ENCODE measurements around the gene RLF. TPM values are rescaled to one million over a fixed set of nuclear protein-coding genes. Genes with fewer than 3 reads are reported as not detected.
A peak's percentile ranks its signal among the peaks of the same experiment; 100 is the strongest.

RLF gene
- total RNA-seq, 1 donor from 2014 or later: 16.9 TPM

- no peak for TF ChIP-seq POLR2AphosphoS5 (IDR thresholded peaks at IDR 0.05; ENCODE audit: insufficient read depth in 1 of 2, low read depth in 1 of 2)
- TF ChIP-seq POLR2A (IDR thresholded peaks at IDR 0.05): no peak
- no peak for TF ChIP-seq CTCF (IDR thresholded peaks at IDR 0.05)
Observed at GRCh38 chr1:40251456-40251855, 90.3 kb downstream of the RLF start.

GRCh38 chr1:40252601-40253000 lies 91.4 kb downstream of the RLF start:
- intact Hi-C loops (cut with DNase I): no loop called here

More at GRCh38 chr1:40251456-40251855, 90.3 kb downstream of the RLF start:
- DNase-seq (ENCODE audit: extremely low spot score in 2 of 2): no peak
- no peaks in the 10 kb centered on the region for H3K36me3 ChIP-seq
- intact Hi-C loops (cut with DNase I): no loop called here
- H3K27ac ChIP-seq: no peak overlapping the region
- peaks cover 7% of the 10 kb centered on the region for H3K4me1 ChIP-seq
- no peaks in the 10 kb centered on the region for H3K27me3 ChIP-seq
- no peaks in the 10 kb centered on the region for H3K9me3 ChIP-seq
- H3K4me3 ChIP-seq: no peak overlapping the region

GRCh38 chr1:40255231-40255630 lies 94.0 kb downstream of the RLF start:
- TF ChIP-seq POLR2A (IDR thresholded peaks at IDR 0.05) (no peak), CTCF (IDR thresholded peaks at IDR 0.05) (no peak), POLR2AphosphoS5 (IDR thresholded peaks at IDR 0.05; ENCODE audit: insufficient read depth in 1 of 2, low read depth in 1 of 2) (no peak)
- H3K9me3 ChIP-seq: no peaks in the 10 kb centered on the region
- intact Hi-C loops (cut with DNase I): no loop called here
- H3K27ac ChIP-seq: no peak overlapping the region
- DNase-seq (ENCODE audit: extremely low spot score in 2 of 2): no peak
- no peaks in the 10 kb centered on the region for H3K36me3 ChIP-seq
- no peak overlapping the region for H3K4me3 ChIP-seq
- peaks cover 32% of the 10 kb centered on the region for H3K4me1 ChIP-seq
- no peaks in the 10 kb centered on the region for H3K27me3 ChIP-seq

More at GRCh38 chr1:40252601-40253000, 91.4 kb downstream of the RLF start:
- peaks cover 15% of the 10 kb centered on the region for H3K4me1 ChIP-seq
- no peaks in the 10 kb centered on the region for H3K36me3 ChIP-seq
- H3K27me3 ChIP-seq: no peaks in the 10 kb centered on the region
- H3K4me3 ChIP-seq: no peak overlapping the region
- H3K27ac ChIP-seq: no peak overlapping the region
- TF ChIP-seq CTCF (IDR thresholded peaks at IDR 0.05) (no peak), POLR2A (IDR thresholded peaks at IDR 0.05) (no peak), POLR2AphosphoS5 (IDR thresholded peaks at IDR 0.05; ENCODE audit: insufficient read depth in 1 of 2, low read depth in 1 of 2) (no peak)
- no peaks in the 10 kb centered on the region for H3K9me3 ChIP-seq
- no peak for DNase-seq (ENCODE audit: extremely low spot score in 2 of 2)

GRCh38 chr1:40256401-40257084 lies 95.4 kb downstream of the RLF start:
- no peaks in the 10 kb centered on the region for H3K27me3 ChIP-seq
- H3K9me3 ChIP-seq: no peaks in the 10 kb centered on the region
- peak overlapping the region; percentile 85 to 91 for H3K4me3 ChIP-seq
- TF ChIP-seq POLR2AphosphoS5 (IDR thresholded peaks at IDR 0.05; ENCODE audit: insufficient read depth in 1 of 2, low read depth in 1 of 2) (no peak), CTCF (IDR thresholded peaks at IDR 0.05) (no peak), POLR2A (IDR thresholded peaks at IDR 0.05) (no peak)
- peaks cover 32% of the 10 kb centered on the region for H3K4me1 ChIP-seq
- DNase-seq (ENCODE audit: extremely low spot score in 2 of 2): no peak
- intact Hi-C loops (cut with DNase I): no loop called here
- peak overlapping the region; percentile 84 for H3K27ac ChIP-seq
- H3K36me3 ChIP-seq: peaks cover 0 to 9% of the 10 kb centered on the region in 2 donors

- no peak for TF ChIP-seq POLR2A (IDR thresholded peaks at IDR 0.05)
- no peak for TF ChIP-seq POLR2AphosphoS5 (IDR thresholded peaks at IDR 0.05; ENCODE audit: insufficient read depth in 1 of 2, low read depth in 1 of 2)
- no peak for TF ChIP-seq CTCF (IDR thresholded peaks at IDR 0.05)
- Histone ChIP-seq H3K27ac (peak overlapping the region; percentile 84), H3K9me3 (no peaks in the 10 kb centered on the region), H3K4me1 (peaks cover 36% of the 10 kb centered on the region), H3K4me3 (peak overlapping the region; percentile 85 to 91), H3K27me3 (no peaks in the 10 kb centered on the region), H3K36me3 (peaks cover 0 to 17% of the 10 kb centered on the region in 2 donors)
- intact Hi-C loops (cut with DNase I): no loop called here
- no peak for DNase-seq (ENCODE audit: extremely low spot score in 2 of 2)
Observed at GRCh38 chr1:40257313-40257687, 96.1 kb downstream of the RLF start.
